GM11168 (cell line): ENCODE data around the gene RHOB.
"Not testable (repeated sequence)": the region's sequence is repeated elsewhere in the genome, so short reads cannot be mapped to it uniquely, and the experiment has no call there.

Experiments used
- in situ Hi-C: fragments of 300-500 bp; cut with MboI; formaldehyde crosslinking; loops from one replicate; pipeline ENCODE4 v1.12.0; 2022; ENCODE audit warnings: low sequenced_read_pairs; ENCODE audit not compliant: unreplicated experiment

The RHOB gene

GRCh38 chr2:20487392-20488174, 40.7 kb downstream of the RHOB start:
- in situ Hi-C loops: no loop called here

- in situ Hi-C loops: no loop called here
These were observed 41.3 kb downstream of the RHOB start for GRCh38 chr2:20488201-20488641.

- in situ Hi-C loops: no loop called here
These were observed 41.9 kb downstream of the RHOB start for GRCh38 chr2:20488782-20489181.

GRCh38 chr2:20490300-20491181, 43.7 kb downstream of the RHOB start:
- in situ Hi-C loops: no loop called here

- in situ Hi-C loops: no loop called here
These were observed 45.1 kb downstream of the RHOB start for GRCh38 chr2:20491739-20492531.

- in situ Hi-C loops: not testable (repeated sequence)
These were observed 46.2 kb downstream of the RHOB start for GRCh38 chr2:20493095-20493494.

- in situ Hi-C loops: no loop called here
These were observed 47.4 kb downstream of the RHOB start for GRCh38 chr2:20494241-20494640.

- in situ Hi-C loops: no loop called here
These were observed 49.4 kb downstream of the RHOB start for GRCh38 chr2:20496076-20496872.

- in situ Hi-C loops: no loop called here
These were observed 50.1 kb downstream of the RHOB start for GRCh38 chr2:20496942-20497341.
